HG03442 (cell line): Measurements from ENCODE around the gene SLC35F4.
"Not testable (repeated sequence)": the region's sequence is repeated elsewhere in the genome, so short reads cannot be mapped to it uniquely, and the experiment has no call there.

Experiments used
- ATAC-seq: cut with Tn5 transposase; IDR thresholded peaks from one replicate; pipeline ENCODE4 v1.9.1; 2021; ENCODE audit warnings: mild to moderate bottlenecking, moderate library complexity; ENCODE audit not compliant: unreplicated experiment

SLC35F4 gene

GRCh38 chr14:57732463-57733285 lies 133.2 kb downstream of the SLC35F4 start:
- no peak for ATAC-seq

GRCh38 chr14:57729208-57730187 lies 136.4 kb downstream of the SLC35F4 start:
- ATAC-seq: no peak

GRCh38 chr14:57725399-57726077 lies 140.4 kb downstream of the SLC35F4 start:
- no peak for ATAC-seq

- not testable (repeated sequence) for ATAC-seq
Measured at GRCh38 chr14:57722141-57722540, 143.8 kb downstream of the SLC35F4 start.

GRCh38 chr14:57714487-57714931 lies 151.4 kb downstream of the SLC35F4 start:
- ATAC-seq: no peak

GRCh38 chr14:57712698-57713097 lies 153.2 kb downstream of the SLC35F4 start:
- ATAC-seq: no peak

- ATAC-seq: no peak
Measured at GRCh38 chr14:57712102-57712501, 153.8 kb downstream of the SLC35F4 start.

- ATAC-seq: no peak
Measured at GRCh38 chr14:57709909-57710308, 156.0 kb downstream of the SLC35F4 start.

- ATAC-seq: not testable (repeated sequence)
Measured at GRCh38 chr14:57709086-57709485, 156.8 kb downstream of the SLC35F4 start.

- ATAC-seq: no peak
Measured at GRCh38 chr14:57707219-57707618, 158.7 kb downstream of the SLC35F4 start.

- no peak for ATAC-seq
Measured at GRCh38 chr14:57704763-57705162, 161.1 kb downstream of the SLC35F4 start.

GRCh38 chr14:57699947-57700346 lies 165.9 kb downstream of the SLC35F4 start:
- no peak for ATAC-seq

GRCh38 chr14:57692671-57693070 lies 173.2 kb downstream of the SLC35F4 start:
- no peak for ATAC-seq

- ATAC-seq: no peak
Measured at GRCh38 chr14:57687416-57687815, 178.5 kb downstream of the SLC35F4 start.

- no peak for ATAC-seq
Measured at GRCh38 chr14:57686304-57686703, 179.6 kb downstream of the SLC35F4 start.

- ATAC-seq: no peak
Measured at GRCh38 chr14:57671021-57671420, 194.9 kb downstream of the SLC35F4 start.

GRCh38 chr14:57660208-57660607 lies 205.7 kb downstream of the SLC35F4 start:
- no peak for ATAC-seq

GRCh38 chr14:57659052-57659451 lies 206.8 kb downstream of the SLC35F4 start:
- no peak for ATAC-seq

GRCh38 chr14:57657487-57657886 lies 208.4 kb downstream of the SLC35F4 start:
- no peak for ATAC-seq

GRCh38 chr14:57656853-57657252 lies 209.0 kb downstream of the SLC35F4 start:
- ATAC-seq: no peak

GRCh38 chr14:57652769-57653168 lies 213.1 kb downstream of the SLC35F4 start:
- no peak for ATAC-seq
